Activated CD4-positive, alpha-beta T cell treated with anti-CD3 and anti-CD28 coated beads for 48 hours (primary cell): ENCODE measurements around the gene LMX1B.
"Not testable (repeated sequence)": the region's sequence is repeated elsewhere in the genome, so short reads cannot be mapped to it uniquely, and the experiment has no call there.

Source experiments
- DNase-seq: peaks from one replicate; pipeline ENCODE4 v3.0.0-alpha.2; 2020

LMX1B gene

GRCh38 chr9:126613651-126614050 lies at the start of gene LMX1B:
TSS of gene LMX1B (plus strand) at chr9:126613928. CDS start at chr9:126614450, 522 bp downstream.
- no peak for DNase-seq

GRCh38 chr9:126564128-126564527 lies 49.6 kb upstream of the LMX1B start:
- DNase-seq: no peak

GRCh38 chr9:126564716-126565115 lies 49.0 kb upstream of the LMX1B start:
- DNase-seq: no peak

GRCh38 chr9:126565336-126566128 lies 48.2 kb upstream of the LMX1B start:
- no peak for DNase-seq

GRCh38 chr9:126569036-126569435 lies 44.7 kb upstream of the LMX1B start:
- no peak for DNase-seq

- no peak for DNase-seq
Observed at GRCh38 chr9:126578029-126578428, 35.7 kb upstream of the LMX1B start.

- DNase-seq: not testable (repeated sequence)
Observed at GRCh38 chr9:126580319-126580718, 33.4 kb upstream of the LMX1B start.

- DNase-seq: no peak
Observed at GRCh38 chr9:126581893-126582292, 31.8 kb upstream of the LMX1B start.

GRCh38 chr9:126582427-126582826 lies 31.3 kb upstream of the LMX1B start:
- DNase-seq: no peak

- no peak for DNase-seq
Observed at GRCh38 chr9:126583144-126583760, 30.5 kb upstream of the LMX1B start.

GRCh38 chr9:126584611-126585010 lies 29.1 kb upstream of the LMX1B start:
- no peak for DNase-seq

- DNase-seq: no peak
Observed at GRCh38 chr9:126586236-126586635, 27.5 kb upstream of the LMX1B start.

- no peak for DNase-seq
Observed at GRCh38 chr9:126587187-126588185, 26.2 kb upstream of the LMX1B start.

GRCh38 chr9:126588491-126589168 lies 25.1 kb upstream of the LMX1B start:
- DNase-seq: no peak

GRCh38 chr9:126589349-126589748 lies 24.4 kb upstream of the LMX1B start:
- DNase-seq: no peak

- no peak for DNase-seq
Observed at GRCh38 chr9:126591083-126591482, 22.6 kb upstream of the LMX1B start.

- DNase-seq: no peak
Observed at GRCh38 chr9:126591922-126592321, 21.8 kb upstream of the LMX1B start.

- no peak for DNase-seq
Observed at GRCh38 chr9:126592461-126592860, 21.3 kb upstream of the LMX1B start.

GRCh38 chr9:126595982-126596381 lies 17.7 kb upstream of the LMX1B start:
- no peak for DNase-seq

- DNase-seq: no peak
Observed at GRCh38 chr9:126599047-126599650, 14.6 kb upstream of the LMX1B start.

GRCh38 chr9:126604059-126605055 lies 9.4 kb upstream of the LMX1B start:
- no peak for DNase-seq
